Muscle of leg (tissue), 11 donors: ENCODE measurements around the gene CAMK2A. TPM values are rescaled to one million over a fixed set of nuclear protein-coding genes. Genes with fewer than 3 reads are reported as not detected.
A peak's percentile ranks its signal among the peaks of the same experiment; 100 is the strongest.

Experiments used
- DNase-seq: peaks from one replicate; pipeline ENCODE4 v3.0.0; 2013
- H3K27ac ChIP-seq: one replicate; pipeline ENCODE4 v1.5.1; 2013; ENCODE audit warnings: mild to moderate bottlenecking, low read length, control low read depth
- H3K27me3 ChIP-seq: one replicate; pipeline ENCODE4 v1.6.1; 2013; ENCODE audit warnings: low read length; ENCODE audit not compliant: control insufficient read depth, insufficient read depth
- H3K36me3 ChIP-seq: one replicate; pipeline ENCODE4 v1.6.1; 2013; ENCODE audit warnings: low read length; ENCODE audit not compliant: control insufficient read depth, insufficient read depth
- H3K4me1 ChIP-seq: one replicate; pipeline ENCODE4 v1.6.1; 2013; ENCODE audit warnings: low read length; ENCODE audit not compliant: control insufficient read depth, insufficient read depth
- H3K4me3 ChIP-seq: one replicate; pipeline ENCODE4 v1.5.1; 2013; ENCODE audit warnings: low read length, control low read depth
- H3K9me3 ChIP-seq: replicated peaks from 2 replicates; pipeline ENCODE4 v1.6.1; 2013; ENCODE audit warnings: low read depth, low read length; ENCODE audit not compliant: control insufficient read depth
- WGBS: methylation state at CpG from one replicate; pipeline ENCODE4 v1.1.5; 2013; ENCODE audit warnings: missing lambda C conversion rate; ENCODE audit not compliant: insufficient coverage; 5-methylcytosine and 5-hydroxymethylcytosine counted together
- polyA plus RNA-seq, 8 donors: library from polyadenylated mRNA; unstranded; fragments of 120-200 nt; gene quantifications; one replicate each; pipeline versions ENCODE4 v1.2.1 to v1.2.3, GENCODE V29; 2013; ENCODE audit warnings: inconsistent platforms in 1 of 8, low replicate concordance in 1 of 8; ENCODE audit not compliant: insufficient read length in 8 of 8, insufficient read depth in 1 of 8
- total RNA-seq: library from RNA; stranded (reverse); fragments of 120-200 nt; gene quantifications from one replicate; pipeline ENCODE4 v1.2.4, GENCODE V29; 2013

CAMK2A gene
- total and polyA plus RNA-seq, 9 donors = 38.5 to 79.9 (median 58.4) TPM

DNA sequence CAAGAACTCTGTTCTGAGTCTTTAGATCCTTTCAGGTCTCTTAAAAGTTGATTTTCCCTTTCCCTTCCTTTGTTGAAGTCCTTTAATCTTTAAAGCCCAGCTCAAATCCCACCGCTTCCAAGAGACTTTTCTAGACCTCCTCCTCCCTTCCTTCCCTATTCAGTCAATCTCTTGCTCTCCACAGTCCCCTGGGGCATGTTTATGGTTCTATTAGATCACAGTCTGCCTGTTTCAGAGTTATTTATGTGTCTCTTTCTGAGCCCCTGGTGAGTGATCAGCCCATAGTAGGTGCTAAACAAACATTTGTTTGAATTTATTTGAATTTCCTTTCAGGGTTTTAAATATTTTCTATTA is 20.3 kb upstream of the CAMK2A start:
- H3K27ac ChIP-seq = peak overlapping the region; percentile 8
- H3K36me3 ChIP-seq = no peaks in the 10 kb centered on the region
- H3K9me3 ChIP-seq = no peaks in the 10 kb centered on the region
- no peaks in the 10 kb centered on the region for H3K27me3 ChIP-seq
- DNase-seq = no peak
- H3K4me1 ChIP-seq = peaks cover 17% of the 10 kb centered on the region
- no CpG with 5 or more reads among the region's 1 CpG for WGBS
- H3K4me3 ChIP-seq = no peak overlapping the region

DNA sequence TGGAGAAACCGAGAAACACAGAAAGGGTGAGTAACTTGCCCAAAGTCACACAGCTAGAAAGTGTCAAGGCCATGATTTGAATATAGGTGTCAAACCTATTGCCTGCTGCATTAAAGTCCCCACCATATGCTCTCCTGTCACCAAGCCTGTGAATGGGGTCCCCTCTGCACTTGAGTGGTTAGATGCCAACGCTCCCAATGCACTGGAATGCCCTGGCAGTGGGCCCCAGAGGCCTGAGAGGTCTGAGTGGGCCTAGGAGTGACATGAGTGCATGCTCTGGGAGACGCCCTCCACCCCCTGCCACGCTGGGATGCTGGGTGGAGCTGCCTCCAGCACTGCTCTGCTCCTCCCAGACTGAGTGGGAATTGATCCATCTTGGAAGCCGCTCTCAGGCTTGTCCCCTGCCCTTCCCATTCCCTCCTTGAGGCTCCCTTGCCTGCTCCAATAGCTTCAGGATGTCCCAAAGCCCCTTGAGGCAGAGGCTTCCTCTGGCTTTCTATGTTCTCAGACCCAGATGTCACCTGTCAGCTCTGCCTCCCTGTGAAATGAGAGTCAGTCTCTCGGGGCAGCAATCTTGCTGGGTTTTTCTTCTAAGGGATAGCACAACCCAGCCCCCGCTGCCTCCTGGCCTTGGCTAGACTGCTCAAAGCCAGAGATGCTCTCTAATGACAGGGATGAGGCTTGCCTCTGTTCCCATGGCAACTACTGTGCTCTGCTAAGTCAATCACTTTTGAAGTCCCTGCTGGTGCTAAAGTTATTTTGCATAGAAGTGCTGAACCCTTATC is 19.7 kb upstream of the CAMK2A start:
- Histone ChIP-seq H3K27me3 (no peaks in the 10 kb centered on the region), H3K4me3 (no peak overlapping the region), H3K9me3 (no peaks in the 10 kb centered on the region), H3K27ac (peak overlapping the region; percentile 8), H3K4me1 (peaks cover 21% of the 10 kb centered on the region), H3K36me3 (no peaks in the 10 kb centered on the region)
- peak; percentile 86 for DNase-seq
- 26% methylated on average over 4 of the region's 7 CpGs for WGBS

DNA sequence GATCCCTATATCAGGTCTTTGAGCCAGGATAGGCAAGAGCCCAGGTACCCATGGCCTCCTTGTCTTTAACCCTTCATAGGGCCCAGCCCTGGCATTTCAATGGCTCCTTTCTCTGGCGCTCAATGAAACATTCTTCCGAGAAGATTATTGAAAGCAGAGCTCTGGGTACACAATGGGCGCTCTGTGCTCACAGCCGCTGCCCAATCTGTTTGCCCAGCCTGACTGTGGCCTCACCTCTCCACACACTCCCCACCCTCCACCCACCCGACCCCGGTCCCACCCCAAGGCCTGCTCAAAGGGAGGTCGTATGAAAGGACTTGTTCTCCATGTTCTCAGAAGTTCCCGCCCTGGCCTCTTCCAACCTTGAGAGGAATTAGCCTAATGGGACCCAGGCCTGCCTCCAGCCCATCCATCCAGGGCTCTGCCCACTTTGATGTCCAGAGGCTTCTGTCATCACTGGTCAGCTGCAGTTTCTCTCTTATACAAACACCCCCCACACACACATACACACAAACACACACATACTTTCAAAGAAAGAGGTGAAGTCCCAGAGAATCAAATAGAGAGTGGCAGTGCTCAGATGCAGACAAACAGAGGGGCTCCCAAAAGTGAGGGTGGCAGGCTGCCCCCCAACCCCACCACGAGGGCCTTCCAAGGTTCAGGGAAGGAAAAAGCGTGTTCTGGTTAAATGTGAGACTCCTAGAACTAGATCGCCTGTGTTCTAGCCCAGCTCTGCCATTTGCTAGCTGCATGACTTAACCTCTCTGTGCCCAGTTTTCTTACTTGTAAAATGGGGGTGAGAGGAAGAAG is 18.2 kb upstream of the CAMK2A start:
- 74% methylated on average over 7 of the region's 11 CpGs for WGBS
- Histone ChIP-seq H3K27me3 (peaks cover 6% of the 10 kb centered on the region), H3K27ac (no peak overlapping the region)

DNA sequence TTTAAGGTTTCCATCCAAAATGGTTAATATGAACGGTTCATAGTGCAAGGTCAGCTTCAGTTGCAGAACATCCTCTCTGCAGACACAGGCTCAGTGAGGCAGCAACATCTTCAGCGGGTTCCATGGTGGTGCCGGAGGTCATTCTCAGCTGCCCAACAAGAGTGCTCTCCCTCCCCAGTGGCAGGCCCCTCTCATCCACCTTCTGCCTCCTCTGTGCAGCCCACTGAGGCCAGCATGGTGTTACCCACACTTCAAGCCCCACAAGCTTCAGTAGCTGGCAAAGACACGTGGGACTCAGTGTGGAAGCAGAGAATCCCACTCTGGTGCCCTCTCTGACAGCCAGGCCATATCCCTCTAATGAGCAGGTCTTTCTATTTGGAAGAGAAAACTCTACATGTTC is 17.2 kb upstream of the CAMK2A start:
- WGBS = 70% methylated on average over 3 of the region's 4 CpGs
- Histone ChIP-seq H3K9me3 (no peaks in the 10 kb centered on the region), H3K4me3 (no peak overlapping the region), H3K27ac (no peak overlapping the region), H3K27me3 (peaks cover 14% of the 10 kb centered on the region), H3K4me1 (peaks cover 35% of the 10 kb centered on the region), H3K36me3 (no peaks in the 10 kb centered on the region)
- no peak for DNase-seq

More for the DNA sequence above, 18.2 kb upstream of the CAMK2A start:
- Histone ChIP-seq H3K4me1 (peaks cover 27% of the 10 kb centered on the region), H3K4me3 (no peak overlapping the region), H3K36me3 (no peaks in the 10 kb centered on the region), H3K9me3 (no peaks in the 10 kb centered on the region)
- no peak for DNase-seq

DNA sequence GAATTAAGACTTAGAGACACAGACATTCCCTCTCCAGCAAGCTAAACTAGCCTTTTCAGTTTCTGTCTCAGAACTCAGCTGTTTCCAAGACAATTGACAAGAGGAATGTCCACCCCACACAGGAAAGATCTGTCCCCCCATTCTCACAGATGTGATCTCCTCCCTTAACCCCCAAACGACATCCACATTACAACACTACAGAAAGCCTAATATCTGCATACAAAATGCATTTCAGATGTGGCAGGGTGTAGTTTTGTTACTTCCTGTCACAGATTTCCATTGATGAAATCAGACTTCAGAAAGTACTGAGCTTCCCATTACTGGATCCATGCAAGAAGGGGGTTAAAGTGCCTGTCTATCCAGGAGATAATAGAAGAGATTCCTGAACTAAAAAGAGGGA is 16.0 kb upstream of the CAMK2A start:
- WGBS = no CpG with 5 or more reads among the region's 1 CpG
- H3K9me3 ChIP-seq = no peaks in the 10 kb centered on the region
- DNase-seq = peak; percentile 55
- peaks cover 14% of the 10 kb centered on the region for H3K27me3 ChIP-seq
- H3K4me3 ChIP-seq = no peak overlapping the region
- H3K4me1 ChIP-seq = peaks cover 47% of the 10 kb centered on the region
- H3K27ac ChIP-seq = peak overlapping the region; percentile 70
- no peaks in the 10 kb centered on the region for H3K36me3 ChIP-seq

DNA sequence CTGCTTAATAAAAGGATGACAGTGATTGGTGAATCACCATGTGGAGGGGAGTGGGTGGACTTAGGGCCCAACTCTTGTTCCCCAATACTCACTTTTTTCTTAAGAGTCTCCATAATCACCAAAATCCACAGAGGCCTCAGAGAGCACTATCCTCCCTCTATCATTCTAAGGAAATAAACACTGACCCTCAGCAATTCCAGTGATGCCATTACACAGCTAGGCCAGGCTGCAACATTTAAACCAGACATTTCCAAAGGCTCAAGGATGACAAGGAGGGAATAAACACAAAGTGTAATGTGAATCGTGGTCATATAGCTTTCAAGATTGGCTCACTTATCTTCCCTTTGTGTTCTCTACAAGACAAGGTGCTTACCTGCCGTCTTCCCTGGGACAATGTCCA is 15.5 kb upstream of the CAMK2A start:
- peaks cover 48% of the 10 kb centered on the region for H3K4me1 ChIP-seq
- no peak for DNase-seq
- 36% methylated on average over 1 of the region's 2 CpGs for WGBS
- H3K9me3 ChIP-seq = no peaks in the 10 kb centered on the region
- no peaks in the 10 kb centered on the region for H3K36me3 ChIP-seq
- H3K4me3 ChIP-seq = no peak overlapping the region
- peaks cover 14% of the 10 kb centered on the region for H3K27me3 ChIP-seq
- H3K27ac ChIP-seq = peak overlapping the region; percentile 70

DNA sequence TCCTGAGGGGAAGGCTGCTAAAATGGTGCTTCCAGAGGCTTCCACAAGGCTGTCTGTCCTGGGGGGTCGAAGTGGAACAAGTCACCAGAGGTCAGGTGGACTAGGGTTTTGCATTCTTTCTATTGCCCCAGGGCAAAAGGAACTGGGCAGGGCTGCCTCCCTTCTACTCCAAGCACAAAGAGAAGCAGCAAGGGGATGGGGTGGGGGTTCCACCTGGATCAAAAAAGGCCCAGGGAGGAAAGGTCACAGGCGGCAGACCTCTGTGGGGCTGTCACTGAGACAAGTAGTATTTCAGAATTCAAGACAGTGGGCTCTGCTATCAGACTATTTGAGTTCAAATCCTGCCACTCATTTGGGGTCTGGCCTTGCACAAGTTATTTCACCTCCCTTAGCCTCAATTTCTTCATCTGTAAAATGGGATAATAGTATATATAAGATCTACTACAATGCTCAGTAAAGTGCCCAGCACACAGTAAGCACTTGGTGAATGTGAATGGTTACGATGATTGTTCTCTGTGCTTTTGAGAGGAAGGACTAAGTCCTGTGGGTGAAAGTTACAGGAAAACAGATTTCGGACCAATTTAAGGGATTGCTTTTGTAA is 15.0 kb upstream of the CAMK2A start:
- 78% methylated on average over 3 of the region's 4 CpGs for WGBS
- H3K27ac ChIP-seq = peak overlapping the region; percentile 70

DNA sequence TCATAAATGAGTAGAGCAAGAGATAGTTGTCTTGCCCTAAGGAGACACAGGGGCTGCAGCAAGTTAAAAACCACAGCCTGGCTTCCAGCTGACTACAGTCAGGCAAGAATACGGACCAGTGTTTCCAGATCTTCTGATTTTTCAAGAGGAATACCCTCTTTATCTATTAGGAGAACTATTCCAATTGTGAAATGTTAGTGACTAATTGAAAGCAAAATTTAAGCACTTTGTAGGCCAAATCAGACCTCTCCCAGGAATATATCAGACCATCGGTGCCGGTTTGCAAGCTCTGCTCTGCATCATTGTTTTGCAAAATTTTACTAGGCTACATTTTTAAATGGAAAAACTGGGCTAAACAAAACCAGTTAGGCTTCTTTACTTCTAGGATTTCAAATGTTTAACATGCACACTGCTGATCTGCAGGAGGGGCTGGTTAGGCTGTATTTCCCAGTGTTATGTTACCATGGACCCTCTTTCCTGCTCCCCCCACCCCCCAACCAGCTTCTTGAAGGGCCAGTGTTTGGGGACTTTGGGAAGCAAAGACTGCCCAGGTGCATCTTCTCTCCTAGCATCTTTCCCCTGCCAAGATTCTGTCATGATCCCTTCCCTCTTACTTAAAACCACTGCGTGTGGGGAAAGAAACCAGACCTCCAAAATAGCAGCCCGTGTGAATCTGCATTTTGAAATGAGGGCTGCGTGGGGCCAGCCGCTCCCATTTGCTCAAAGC is 14.2 kb upstream of the CAMK2A start:
- H3K36me3 ChIP-seq = no peaks in the 10 kb centered on the region
- 32% methylated on average over 4 of the region's 7 CpGs for WGBS
- peak; percentile 61 for DNase-seq
- H3K9me3 ChIP-seq = no peaks in the 10 kb centered on the region
- H3K4me3 ChIP-seq = no peak overlapping the region
- peaks cover 14% of the 10 kb centered on the region for H3K27me3 ChIP-seq
- peak overlapping the region; percentile 92 for H3K27ac ChIP-seq
- peaks cover 40% of the 10 kb centered on the region for H3K4me1 ChIP-seq

More for the DNA sequence above, 15.0 kb upstream of the CAMK2A start:
- DNase-seq = no peak
- Histone ChIP-seq H3K4me3 (no peak overlapping the region), H3K27me3 (peaks cover 14% of the 10 kb centered on the region), H3K36me3 (no peaks in the 10 kb centered on the region), H3K9me3 (no peaks in the 10 kb centered on the region), H3K4me1 (peaks cover 45% of the 10 kb centered on the region)

DNA sequence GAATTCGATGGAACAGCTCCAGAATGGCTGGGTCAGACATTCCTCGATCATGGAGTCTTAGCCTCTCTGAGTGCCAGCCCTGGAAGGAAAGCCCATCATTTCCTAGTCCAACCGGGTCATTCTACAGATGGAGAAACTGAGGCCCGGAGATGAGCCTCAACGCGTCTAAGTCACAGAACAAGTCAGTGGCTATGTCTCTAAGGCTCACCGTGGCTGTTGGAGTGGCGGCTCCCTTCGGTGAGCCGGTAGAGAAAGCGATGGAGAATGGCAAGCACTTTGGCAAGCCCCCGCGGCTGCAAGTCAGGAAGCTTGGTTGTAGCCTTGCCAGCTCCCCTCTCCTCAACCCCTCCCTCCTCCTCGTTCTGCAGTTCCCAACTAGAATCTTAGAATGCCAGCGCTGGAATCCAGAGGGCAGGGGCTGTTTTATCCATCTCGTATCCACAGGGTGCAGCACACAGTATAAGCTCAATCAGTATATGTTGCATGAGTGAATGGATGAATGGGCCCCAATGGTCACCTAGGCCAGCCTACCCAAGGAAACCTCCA is 13.6 kb upstream of the CAMK2A start:
- peaks cover 14% of the 10 kb centered on the region for H3K27me3 ChIP-seq
- peak overlapping the region; percentile 92 for H3K27ac ChIP-seq

More for the DNA sequence above, 13.6 kb upstream of the CAMK2A start:
- Histone ChIP-seq H3K36me3 (no peaks in the 10 kb centered on the region), H3K4me1 (peaks cover 40% of the 10 kb centered on the region), H3K9me3 (no peaks in the 10 kb centered on the region), H3K4me3 (no peak overlapping the region)
- peak; percentile 71 for DNase-seq
- 7% methylated on average over 13 of the region's 16 CpGs for WGBS
